Cortex of kidney (tissue), 1 donor: Measurements from ENCODE around the gene TTF2.

ENCODE experiments used
- DNase-seq: peaks from one replicate; lab custom pipeline; 2025; lab: John Stamatoyannopoulos, UW

TTF2 gene

DNA sequence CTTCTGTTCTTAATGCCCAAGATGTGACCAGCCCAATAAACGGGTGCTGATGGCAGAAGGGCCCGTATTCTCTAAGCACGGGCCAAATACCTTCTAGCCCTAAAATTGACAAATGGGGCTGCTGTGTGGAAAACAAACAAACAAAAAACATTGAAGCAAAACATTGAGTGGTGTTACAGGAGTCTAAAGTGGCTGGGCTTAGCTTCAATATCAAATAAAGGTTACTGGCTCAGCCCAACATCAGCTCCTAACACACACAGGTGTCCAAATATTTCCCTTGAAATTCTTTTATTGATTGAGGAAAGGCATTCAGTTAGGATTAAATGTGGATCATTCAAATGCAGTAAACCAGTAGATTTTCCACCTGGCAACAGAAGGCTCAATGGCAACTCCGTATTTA, 13.3 kb upstream of the TTF2 start:
- DNase-seq: no peak

DNA sequence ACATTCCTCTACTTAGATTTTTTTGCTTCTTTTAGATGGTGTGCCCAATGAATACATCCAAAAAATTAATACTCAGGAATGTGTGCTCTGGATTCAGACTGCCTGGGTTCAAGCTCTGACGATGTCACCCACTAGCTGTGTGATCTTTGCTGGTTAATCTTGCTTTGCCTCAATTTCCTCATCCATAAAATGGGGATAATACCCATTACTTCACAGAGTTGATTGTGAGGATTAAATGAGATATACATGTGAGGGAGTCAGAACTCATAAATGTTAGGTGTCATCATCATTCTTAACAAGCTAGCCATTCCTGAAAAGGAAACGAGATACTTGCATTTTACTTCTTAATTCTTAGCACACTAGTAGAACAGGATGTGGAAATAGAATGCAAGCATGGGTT, 12.9 kb upstream of the TTF2 start:
- DNase-seq: no peak

- no peak for DNase-seq
These were observed 10.3 kb upstream of the TTF2 start for GRCh38 chr1:117049857-117050256.

DNA sequence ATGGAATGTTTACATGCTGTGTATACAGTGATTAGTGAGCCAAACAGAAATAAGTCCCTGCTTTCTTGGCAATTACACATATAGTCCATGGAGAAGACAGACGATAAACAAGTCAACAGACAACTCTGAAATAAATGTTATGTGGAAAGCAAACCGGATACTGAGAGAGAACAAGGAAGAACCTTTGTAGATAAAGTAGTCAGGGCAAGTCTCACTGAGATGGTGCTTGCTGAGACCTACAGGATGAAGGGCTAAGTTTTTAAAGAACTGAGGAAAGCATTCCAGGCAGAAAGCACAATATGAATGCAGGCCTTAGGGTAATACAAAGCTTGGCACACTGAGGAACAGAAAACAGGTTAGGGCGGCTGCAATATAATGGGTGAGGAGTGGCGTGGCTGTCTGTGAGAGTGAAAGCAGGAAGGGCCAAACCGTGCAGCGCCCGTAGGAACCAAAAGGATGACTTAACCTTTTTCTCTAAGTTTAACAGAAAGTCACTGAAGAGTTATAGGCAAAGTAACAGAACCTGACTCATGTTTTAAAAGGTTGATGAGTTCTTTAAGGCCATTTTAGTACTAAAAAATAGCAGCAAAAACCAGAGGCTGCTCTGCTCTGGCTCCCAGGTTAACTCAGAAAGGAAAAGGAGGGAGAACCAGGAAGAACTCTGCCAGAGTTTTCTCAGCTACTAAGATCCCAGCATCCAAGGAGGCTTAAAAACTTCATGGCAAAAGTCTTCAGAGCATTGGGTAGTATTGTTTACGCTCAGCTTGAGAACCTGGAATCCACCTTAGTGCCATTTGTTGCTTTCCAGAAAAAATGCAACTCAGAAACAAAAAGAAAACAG, 8.7 kb upstream of the TTF2 start:
- no peak for DNase-seq

DNA sequence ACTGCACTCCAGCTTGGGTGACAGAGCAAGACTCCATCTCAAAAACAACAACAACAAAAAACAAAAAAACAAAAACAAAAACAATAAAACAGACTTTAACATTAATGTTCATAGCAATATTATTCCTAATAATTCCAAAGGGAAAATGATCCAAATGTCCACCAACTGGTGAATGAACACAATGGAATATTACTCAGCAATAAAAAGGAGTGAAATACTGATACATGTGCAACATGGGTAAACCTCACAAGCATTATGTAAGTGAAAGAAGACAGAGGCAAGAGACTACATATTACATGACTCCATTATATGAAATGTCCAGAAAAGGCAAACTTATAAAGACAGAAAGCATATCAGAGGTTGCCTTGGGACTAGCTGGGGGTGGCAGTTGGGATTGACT, 6.1 kb upstream of the TTF2 start:
- no peak for DNase-seq

DNA sequence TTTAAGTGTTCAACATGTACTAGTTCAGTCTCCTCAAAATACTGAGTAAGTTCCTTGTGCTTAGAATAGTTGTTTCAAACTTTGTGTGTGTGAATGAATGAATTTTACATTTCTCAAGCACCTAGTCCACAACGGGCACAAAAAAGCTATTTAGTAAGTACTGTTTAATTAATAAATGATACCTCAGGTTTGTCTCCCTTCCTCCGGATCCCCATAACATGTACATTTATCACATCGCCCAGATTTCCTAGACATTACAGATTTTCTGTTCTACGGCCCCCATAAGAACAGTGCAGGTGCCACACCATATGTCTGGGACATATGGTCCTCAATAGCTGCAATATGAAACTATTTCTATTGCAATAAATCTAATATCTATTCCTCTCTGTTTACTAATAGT, 1.3 kb upstream of the TTF2 start:
- DNase-seq: no peak

GRCh38 chr1:117059334-117059677, 820 bp upstream of the TTF2 start:
- DNase-seq: no peak

DNA sequence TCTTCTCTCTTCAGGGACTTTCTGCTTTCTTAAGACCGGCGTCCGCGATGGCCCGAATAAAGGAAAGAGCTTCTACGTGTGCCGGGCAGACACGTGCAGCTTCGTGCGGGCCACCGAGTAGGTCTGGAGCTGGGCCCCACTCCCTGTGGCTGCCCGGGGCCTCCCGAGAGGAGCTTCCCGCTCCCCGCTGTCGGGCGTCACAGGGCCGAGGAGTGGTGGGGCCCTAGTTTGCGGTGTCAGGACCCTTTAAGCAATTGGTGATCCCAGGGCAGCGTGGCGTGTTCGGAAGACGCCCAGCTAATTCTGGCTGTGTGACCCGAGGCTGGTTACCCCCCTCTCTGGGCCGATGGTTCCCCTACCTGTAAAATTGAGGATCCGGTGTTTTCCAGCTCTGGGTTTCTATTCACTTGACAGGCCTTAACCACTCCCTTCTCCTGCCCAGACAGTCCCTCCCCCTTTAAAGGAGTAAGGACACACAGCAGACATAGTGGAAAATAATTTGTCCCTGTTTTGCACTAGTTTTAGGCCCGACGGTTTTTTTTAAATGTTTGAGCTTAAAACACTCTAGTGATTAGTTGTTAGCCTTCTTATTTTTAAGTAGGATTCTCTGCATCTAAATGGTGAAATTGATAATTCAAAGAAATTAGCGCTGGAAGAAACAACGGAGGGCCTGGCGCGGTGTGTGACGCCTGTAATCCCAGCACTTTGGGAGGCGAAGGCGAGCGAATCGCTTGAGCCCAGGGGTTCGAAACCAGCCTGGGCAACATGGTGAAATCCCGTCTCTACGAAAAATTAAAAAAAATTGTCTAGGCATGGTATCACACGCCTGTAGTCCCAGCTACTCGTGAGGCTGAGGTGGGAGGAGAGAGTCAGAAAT, 553 bp downstream of the TTF2 start:
- no peak for DNase-seq

DNA sequence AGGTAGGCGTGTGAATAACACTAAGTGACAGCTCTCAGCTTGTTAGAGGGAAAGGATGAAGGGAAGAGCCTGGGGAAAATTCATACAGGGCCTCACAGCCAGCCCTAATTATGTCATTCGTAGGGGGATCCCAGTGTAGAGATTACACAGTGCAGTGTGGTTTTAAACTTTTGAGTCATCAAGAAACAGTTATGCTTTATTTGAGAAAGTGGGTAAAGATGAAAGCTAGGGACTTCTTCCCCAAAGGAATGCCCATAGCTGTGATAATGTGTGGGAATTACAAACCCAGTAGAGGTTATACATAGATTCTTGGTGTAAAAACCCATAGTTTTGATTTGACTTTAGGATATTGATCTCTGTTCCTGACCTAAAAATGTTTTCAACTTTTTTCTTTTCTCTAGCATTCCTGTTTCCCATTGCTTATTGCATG, 1.9 kb downstream of the TTF2 start:
- DNase-seq: no peak

- no peak for DNase-seq
These were observed 6.2 kb downstream of the TTF2 start for GRCh38 chr1:117066367-117066766.

- no peak for DNase-seq
These were observed 7.6 kb downstream of the TTF2 start for GRCh38 chr1:117067533-117068370.

- no peak for DNase-seq
These were observed 8.5 kb downstream of the TTF2 start for GRCh38 chr1:117068580-117068979.

DNA sequence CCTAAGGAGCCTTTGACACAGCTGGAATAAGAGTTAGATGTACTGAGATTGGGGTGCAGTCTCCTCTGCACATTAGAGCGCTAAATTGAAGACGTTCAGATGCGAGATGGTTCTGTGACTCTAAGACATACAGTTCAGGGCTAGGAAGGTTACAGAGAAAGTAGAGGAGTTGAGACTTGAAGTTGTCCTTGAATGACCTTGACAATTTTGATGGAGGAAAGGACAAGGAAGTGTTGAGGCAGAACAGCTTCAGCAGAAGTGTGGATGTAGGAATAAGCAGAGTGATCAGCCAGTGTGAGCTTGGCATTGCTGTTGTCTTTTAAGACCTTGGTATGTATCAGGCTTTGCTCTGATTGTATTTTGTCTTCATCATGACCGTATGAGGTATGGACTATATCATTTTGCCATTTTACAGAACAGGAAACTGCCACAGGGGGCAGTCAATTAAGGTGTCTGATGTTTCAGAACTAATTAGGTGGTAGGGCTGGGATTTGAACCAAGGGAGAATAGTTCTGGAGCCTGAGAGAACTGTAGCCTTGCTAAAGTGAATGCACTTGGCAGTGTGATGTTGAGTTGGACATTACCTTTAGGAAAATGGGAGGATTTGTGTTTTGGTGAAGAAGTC, 9.2 kb downstream of the TTF2 start:
- no peak for DNase-seq

DNA sequence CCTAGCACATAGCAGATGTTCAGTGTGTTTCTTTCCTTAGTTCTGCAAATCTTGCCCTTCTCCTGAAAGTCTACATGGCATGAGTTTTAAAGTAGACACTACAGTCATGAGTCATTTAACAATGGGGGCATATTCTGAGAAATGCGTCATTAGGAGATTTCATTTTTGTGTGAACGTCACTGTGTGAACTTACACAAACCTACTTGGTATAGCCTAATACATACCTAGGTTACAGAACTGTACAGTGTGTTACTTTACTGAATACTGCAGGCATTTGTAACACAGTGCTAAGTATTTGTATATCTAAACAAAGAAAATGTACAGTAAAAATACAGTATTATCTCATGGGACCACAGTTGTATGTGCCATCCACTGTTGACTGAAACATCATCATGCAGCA, 10.0 kb downstream of the TTF2 start:
- no peak for DNase-seq

- DNase-seq: no peak
These were observed 16.5 kb downstream of the TTF2 start for GRCh38 chr1:117076648-117077047.

DNA sequence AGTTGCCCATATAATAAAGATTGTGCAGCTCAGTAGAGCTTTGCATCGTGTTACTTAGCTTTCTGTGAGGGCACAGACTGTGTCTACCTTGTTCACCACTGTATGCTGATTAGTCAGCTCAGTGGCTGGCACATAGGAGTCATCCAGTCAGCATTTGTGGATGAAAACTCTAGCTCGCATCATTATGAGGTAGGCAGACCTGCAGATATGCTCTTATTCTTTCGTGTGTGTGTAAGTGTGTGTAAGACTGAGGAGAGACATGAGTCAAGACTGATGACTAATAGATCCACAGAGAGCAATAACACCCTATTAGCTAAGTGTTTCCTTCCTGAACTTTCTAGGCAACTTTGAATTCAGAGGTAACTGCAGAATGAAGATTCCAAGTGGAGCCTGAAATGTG, 17.1 kb downstream of the TTF2 start:
- no peak for DNase-seq

- DNase-seq: no peak
These were observed 19.6 kb downstream of the TTF2 start for GRCh38 chr1:117079737-117080136.

DNA sequence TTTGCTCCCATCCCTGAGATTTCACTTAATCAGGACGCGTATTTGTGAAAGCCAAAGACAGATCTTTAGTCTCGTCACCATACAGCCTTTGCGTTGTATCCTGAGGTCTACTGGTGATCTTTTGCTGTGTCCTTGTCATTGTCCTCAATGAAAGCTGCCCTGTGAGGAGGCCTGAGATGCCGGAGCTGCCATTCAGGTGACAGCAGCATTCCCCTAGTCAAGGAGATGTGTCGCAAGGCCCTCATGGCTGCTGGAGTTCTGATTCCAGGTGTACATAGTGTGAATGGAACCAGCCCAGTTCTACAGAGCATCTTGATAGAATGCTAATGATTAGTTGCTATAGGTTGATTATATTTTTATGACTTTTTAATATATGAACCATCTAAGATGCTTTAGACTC, 24.1 kb downstream of the TTF2 start:
- DNase-seq: no peak

GRCh38 chr1:117087686-117088085, 27.6 kb downstream of the TTF2 start:
- DNase-seq: no peak

GRCh38 chr1:117089996-117090395, 29.9 kb downstream of the TTF2 start:
- DNase-seq: no peak

- DNase-seq: no peak
These were observed 32.5 kb downstream of the TTF2 start for GRCh38 chr1:117092594-117092993.

GRCh38 chr1:117093091-117093534, 33.0 kb downstream of the TTF2 start:
- no peak for DNase-seq
